Measurements from ENCODE around the gene FRMD4B. TPM values are rescaled to one million over a fixed set of nuclear protein-coding genes. Genes with fewer than 3 reads are reported as not detected.

The FRMD4B gene
- total RNA-seq, 1 experiment from 2014 or later: 0.90 TPM

- in situ Hi-C loops (cut with HindIII; ENCODE audit: low pct_unique_long_range_greater_than_20kb, low sequenced_read_pairs): no loop called here
- no peak overlapping the region for H3K27ac ChIP-seq (ENCODE audit: low read length)
- DNase-seq (ENCODE audit: low read depth, low spot score) (no peak), ATAC-seq (no peak)
- H3K4me3 ChIP-seq (ENCODE audit: low read depth in 2 of 2, low read length in 2 of 2): no peak overlapping the region
- H3K36me3 ChIP-seq (ENCODE audit: control insufficient read depth, insufficient read depth, low read length): no peaks in the 10 kb centered on the region
- ChIA-PET CTCF (no interaction called here), POLR2A (no interaction called here)
- TF ChIP-seq CTCF (IDR thresholded peaks at IDR 0.05) (no peak), TCF7L2 (IDR thresholded peaks at IDR 0.05; ENCODE audit: low read depth, low read length) (no peak), REST (IDR thresholded peaks at IDR 0.05; ENCODE audit: insufficient read depth in 1 of 2, low read depth in 2 of 2, low read length in 1 of 2) (no peak), SIN3A (IDR thresholded peaks at IDR 0.05; ENCODE audit: borderline replicate concordance, insufficient read depth, low read depth, low read length) (no peak), POLR2AphosphoS5 (IDR thresholded peaks at IDR 0.05; ENCODE audit: low read depth, low read length) (no peak)
- H3K9me3 ChIP-seq (ENCODE audit: control insufficient read depth, insufficient read depth, low read depth, low read length): no peaks in the 10 kb centered on the region
- no TSS peak for BruUV-seq (replicated peaks)
- H3K27me3 ChIP-seq (ENCODE audit: control insufficient read depth, insufficient read depth, low read length): peaks cover 7% of the 10 kb centered on the region
- H3K4me1 ChIP-seq (ENCODE audit: control insufficient read depth, insufficient read depth, low read length): no peaks in the 10 kb centered on the region
- intact Hi-C loops (cut with micrococcal nuclease; ENCODE audit: unreplicated experiment): no loop called here
These were observed 7.0 kb upstream of the FRMD4B start for GRCh38 chr3:69392850-69393249.

GRCh38 chr3:69392415-69392814 is 6.5 kb upstream of the FRMD4B start:
- DNase-seq (ENCODE audit: low read depth, low spot score) (no peak), ATAC-seq (no peak)
- POLR2A ChIA-PET: no interaction called here
- no peaks in the 10 kb centered on the region for H3K4me1 ChIP-seq (ENCODE audit: control insufficient read depth, insufficient read depth, low read length)
- H3K27ac ChIP-seq (ENCODE audit: low read length): no peak overlapping the region
- H3K27me3 ChIP-seq (ENCODE audit: control insufficient read depth, insufficient read depth, low read length): peaks cover 10% of the 10 kb centered on the region
- H3K9me3 ChIP-seq (ENCODE audit: control insufficient read depth, insufficient read depth, low read depth, low read length): no peaks in the 10 kb centered on the region
- no TSS peak for BruUV-seq (replicated peaks)
- CTCF ChIA-PET: no interaction called here
- no peaks in the 10 kb centered on the region for H3K36me3 ChIP-seq (ENCODE audit: control insufficient read depth, insufficient read depth, low read length)
- in situ Hi-C loops (cut with HindIII; ENCODE audit: low pct_unique_long_range_greater_than_20kb, low sequenced_read_pairs): no loop called here
- no peak overlapping the region for H3K4me3 ChIP-seq (ENCODE audit: low read depth in 2 of 2, low read length in 2 of 2)
- no peak for TF ChIP-seq REST (IDR thresholded peaks at IDR 0.05; ENCODE audit: insufficient read depth in 1 of 2, low read depth in 2 of 2, low read length in 1 of 2)
- TF ChIP-seq POLR2AphosphoS5 (IDR thresholded peaks at IDR 0.05; ENCODE audit: low read depth, low read length): no peak
- intact Hi-C loops (cut with micrococcal nuclease; ENCODE audit: unreplicated experiment): no loop called here
